Esophagus muscularis mucosa (tissue), 4 donors: Measurements from ENCODE around the gene TUBA1B.

Experiments used
- EP300 ChIP-seq: sonication (generic); formaldehyde crosslinking; IDR thresholded peaks from one replicate; pipeline ENCODE4 v1.6.1; 2017; ENCODE audit warnings: antibody characterized with exemption
- POLR2A ChIP-seq: fragments of 450-650 bp; IDR thresholded peaks from one replicate; pipeline ENCODE4 v1.6.1; 2017; ENCODE audit warnings: antibody characterized with exemption, moderate library complexity, mild to moderate bottlenecking, low read depth
- TF ChIP-seq, protein P1 (sequence below), 3 experiments: fragments of 200-600 bp in 2 of 3; fragments of 450-650 bp in 1 of 3; sonication (generic) in 2 of 3; IDR thresholded peaks; one replicate each; pipeline ENCODE4 v1.5.1; 2017 to 2019; ENCODE audit warnings: antibody characterized with exemption in 3 of 3, mild to moderate bottlenecking in 2 of 3, moderate library complexity in 1 of 3

DNA sequence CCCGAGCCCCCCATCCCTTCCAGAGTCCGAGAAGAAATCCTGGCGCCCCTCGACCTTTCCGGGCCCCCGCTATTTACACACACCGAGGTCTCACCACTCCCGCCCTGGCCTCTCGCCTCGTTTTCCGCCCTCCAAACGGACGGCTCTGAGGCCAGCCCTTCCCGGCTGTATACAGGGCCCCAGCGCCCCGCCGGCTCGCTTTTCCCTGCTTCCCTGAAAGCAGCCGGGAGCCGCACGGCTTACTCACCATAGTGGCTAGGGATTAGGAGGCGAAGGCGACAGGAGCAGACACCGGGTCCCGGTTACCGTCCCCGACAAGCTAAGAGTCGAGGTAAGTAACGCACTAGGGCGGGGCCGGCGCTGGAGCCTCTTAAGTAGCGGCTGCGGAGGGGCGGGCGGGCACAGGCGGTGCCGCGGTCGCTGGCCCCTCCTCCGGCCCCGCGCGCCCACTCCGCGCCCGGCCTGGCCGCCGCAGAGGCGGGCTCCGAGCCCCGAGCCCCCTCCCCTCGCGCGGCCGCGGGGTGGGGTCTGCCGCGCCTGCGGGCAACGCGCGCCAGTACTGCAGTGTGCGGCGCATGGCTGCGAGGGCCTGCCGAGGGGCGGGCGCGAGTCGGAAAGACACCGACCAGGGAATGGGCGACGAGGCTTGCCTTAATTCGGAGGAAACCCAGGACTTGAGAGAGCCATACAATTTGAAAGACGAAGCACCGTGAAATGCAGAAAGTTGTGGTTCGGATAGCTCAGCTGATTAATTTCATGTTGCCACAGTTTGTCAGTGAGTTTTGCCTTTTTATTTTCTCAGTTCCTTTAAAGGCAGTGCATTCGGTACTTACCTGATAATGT lies at the start of gene TUBA1B:
- TF ChIP-seq, protein P1, sequence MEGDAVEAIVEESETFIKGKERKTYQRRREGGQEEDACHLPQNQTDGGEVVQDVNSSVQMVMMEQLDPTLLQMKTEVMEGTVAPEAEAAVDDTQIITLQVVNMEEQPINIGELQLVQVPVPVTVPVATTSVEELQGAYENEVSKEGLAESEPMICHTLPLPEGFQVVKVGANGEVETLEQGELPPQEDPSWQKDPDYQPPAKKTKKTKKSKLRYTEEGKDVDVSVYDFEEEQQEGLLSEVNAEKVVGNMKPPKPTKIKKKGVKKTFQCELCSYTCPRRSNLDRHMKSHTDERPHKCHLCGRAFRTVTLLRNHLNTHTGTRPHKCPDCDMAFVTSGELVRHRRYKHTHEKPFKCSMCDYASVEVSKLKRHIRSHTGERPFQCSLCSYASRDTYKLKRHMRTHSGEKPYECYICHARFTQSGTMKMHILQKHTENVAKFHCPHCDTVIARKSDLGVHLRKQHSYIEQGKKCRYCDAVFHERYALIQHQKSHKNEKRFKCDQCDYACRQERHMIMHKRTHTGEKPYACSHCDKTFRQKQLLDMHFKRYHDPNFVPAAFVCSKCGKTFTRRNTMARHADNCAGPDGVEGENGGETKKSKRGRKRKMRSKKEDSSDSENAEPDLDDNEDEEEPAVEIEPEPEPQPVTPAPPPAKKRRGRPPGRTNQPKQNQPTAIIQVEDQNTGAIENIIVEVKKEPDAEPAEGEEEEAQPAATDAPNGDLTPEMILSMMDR (IDR thresholded peaks at IDR 0.05): peak in 1 of 3 experiments; percentile 8
- TF ChIP-seq POLR2A: peak; percentile 91
- TF ChIP-seq EP300: no peak
